Esophagus squamous epithelium (tissue), 4 donors: ENCODE results near the gene SEMA7A.

Experiments used
- POLR2A ChIP-seq, 4 donors: fragments of 450-650 bp; IDR thresholded peaks; one replicate each; pipeline ENCODE4 v1.6.1; 2017; ENCODE audit warnings: antibody characterized with exemption in 4 of 4, mild to moderate bottlenecking in 4 of 4, moderate library complexity in 3 of 4
- TF ChIP-seq, protein P1 (sequence below), 6 experiments: fragments of 450-650 bp in 4 of 6; fragments of 200-600 bp in 2 of 6; sonication (generic) in 2 of 6; IDR thresholded peaks; one replicate each; pipeline ENCODE4 v1.5.1; 2016 to 2019; ENCODE audit warnings: antibody characterized with exemption in 6 of 6, mild to moderate bottlenecking in 4 of 6, moderate library complexity in 4 of 6

DNA sequence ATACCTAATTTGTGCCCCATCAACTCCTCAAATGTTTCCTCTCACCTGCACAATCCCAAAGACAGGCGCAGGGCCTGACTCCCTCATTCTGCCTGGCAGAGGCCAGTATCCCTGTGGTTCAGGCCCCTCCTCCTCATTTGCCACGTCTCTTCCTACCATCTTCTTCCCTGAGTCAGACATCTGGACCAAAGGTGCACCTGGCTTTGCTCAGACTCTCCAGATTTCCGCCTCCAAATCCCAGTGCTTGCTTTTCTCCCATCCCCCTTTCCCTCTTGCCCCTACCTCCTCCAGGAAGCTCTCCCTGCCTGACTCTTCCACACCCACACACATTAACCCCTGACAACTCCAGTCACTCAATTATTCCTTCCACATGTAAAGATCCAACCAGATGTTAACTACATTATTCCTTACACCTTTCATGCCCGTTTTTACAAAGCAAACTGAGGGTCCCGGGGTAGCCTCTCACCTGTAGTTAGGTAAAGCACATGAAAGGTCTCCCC, 19.6 kb downstream of the SEMA7A start:
- TF ChIP-seq, protein P1, sequence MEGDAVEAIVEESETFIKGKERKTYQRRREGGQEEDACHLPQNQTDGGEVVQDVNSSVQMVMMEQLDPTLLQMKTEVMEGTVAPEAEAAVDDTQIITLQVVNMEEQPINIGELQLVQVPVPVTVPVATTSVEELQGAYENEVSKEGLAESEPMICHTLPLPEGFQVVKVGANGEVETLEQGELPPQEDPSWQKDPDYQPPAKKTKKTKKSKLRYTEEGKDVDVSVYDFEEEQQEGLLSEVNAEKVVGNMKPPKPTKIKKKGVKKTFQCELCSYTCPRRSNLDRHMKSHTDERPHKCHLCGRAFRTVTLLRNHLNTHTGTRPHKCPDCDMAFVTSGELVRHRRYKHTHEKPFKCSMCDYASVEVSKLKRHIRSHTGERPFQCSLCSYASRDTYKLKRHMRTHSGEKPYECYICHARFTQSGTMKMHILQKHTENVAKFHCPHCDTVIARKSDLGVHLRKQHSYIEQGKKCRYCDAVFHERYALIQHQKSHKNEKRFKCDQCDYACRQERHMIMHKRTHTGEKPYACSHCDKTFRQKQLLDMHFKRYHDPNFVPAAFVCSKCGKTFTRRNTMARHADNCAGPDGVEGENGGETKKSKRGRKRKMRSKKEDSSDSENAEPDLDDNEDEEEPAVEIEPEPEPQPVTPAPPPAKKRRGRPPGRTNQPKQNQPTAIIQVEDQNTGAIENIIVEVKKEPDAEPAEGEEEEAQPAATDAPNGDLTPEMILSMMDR (IDR thresholded peaks at IDR 0.05) = no peak
- no peak for TF ChIP-seq POLR2A (IDR thresholded peaks at IDR 0.05)
